Vagina (tissue), 2 donors: Measurements from ENCODE around the gene HOXD8.

Source experiments
- POLR2A ChIP-seq, 2 donors: fragments of 450-650 bp; IDR thresholded peaks; one replicate each; pipeline ENCODE4 v1.6.1; 2017; ENCODE audit warnings: antibody characterized with exemption in 2 of 2, mild to moderate bottlenecking in 2 of 2, moderate library complexity in 2 of 2
- POLR2AphosphoS5 ChIP-seq, 2 donors: sonication (generic); formaldehyde crosslinking; IDR thresholded peaks; one replicate each; pipeline ENCODE4 v1.9.0; 2017; ENCODE audit warnings: antibody characterized with exemption in 2 of 2, mild to moderate bottlenecking in 2 of 2, low read depth in 1 of 2; ENCODE audit not compliant: insufficient read depth in 1 of 2
- TF ChIP-seq, protein P1 (sequence below), 3 experiments: fragments of 450-650 bp in 2 of 3; fragments of 200-600 bp in 1 of 3; sonication (generic) in 1 of 3; IDR thresholded peaks; one replicate each; pipeline ENCODE4 v1.5.1; 2017 to 2019; ENCODE audit warnings: antibody characterized with exemption in 3 of 3, mild to moderate bottlenecking in 2 of 3, moderate library complexity in 2 of 3

DNA sequence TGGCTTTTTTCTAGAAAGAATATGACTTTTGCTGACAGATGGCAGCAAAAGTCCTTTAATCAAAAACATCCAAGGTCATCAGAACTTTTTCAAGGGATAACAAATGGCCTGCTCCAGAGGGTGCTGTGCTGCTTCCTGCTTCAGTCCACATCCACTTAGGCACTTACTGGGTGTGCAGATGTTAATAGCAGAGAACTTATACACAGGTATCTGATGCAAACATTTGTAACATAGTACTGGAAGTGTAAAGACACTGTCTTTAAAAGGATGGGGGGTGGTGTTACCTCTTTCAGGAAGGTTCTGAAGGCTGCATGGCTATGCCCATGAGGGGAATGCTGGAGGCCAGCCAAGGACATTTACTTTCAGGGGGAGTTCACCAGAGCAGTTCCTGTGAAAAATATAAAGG, 5.5 kb downstream of the HOXD8 start:
- TF ChIP-seq, protein P1, sequence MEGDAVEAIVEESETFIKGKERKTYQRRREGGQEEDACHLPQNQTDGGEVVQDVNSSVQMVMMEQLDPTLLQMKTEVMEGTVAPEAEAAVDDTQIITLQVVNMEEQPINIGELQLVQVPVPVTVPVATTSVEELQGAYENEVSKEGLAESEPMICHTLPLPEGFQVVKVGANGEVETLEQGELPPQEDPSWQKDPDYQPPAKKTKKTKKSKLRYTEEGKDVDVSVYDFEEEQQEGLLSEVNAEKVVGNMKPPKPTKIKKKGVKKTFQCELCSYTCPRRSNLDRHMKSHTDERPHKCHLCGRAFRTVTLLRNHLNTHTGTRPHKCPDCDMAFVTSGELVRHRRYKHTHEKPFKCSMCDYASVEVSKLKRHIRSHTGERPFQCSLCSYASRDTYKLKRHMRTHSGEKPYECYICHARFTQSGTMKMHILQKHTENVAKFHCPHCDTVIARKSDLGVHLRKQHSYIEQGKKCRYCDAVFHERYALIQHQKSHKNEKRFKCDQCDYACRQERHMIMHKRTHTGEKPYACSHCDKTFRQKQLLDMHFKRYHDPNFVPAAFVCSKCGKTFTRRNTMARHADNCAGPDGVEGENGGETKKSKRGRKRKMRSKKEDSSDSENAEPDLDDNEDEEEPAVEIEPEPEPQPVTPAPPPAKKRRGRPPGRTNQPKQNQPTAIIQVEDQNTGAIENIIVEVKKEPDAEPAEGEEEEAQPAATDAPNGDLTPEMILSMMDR (IDR thresholded peaks at IDR 0.05), result no peak
- TF ChIP-seq POLR2AphosphoS5 (IDR thresholded peaks at IDR 0.05; ENCODE audit: insufficient read depth in 1 of 2, low read depth in 1 of 2) (no peak), POLR2A (IDR thresholded peaks at IDR 0.05) (no peak)
